HG02852 (cell line): ENCODE data around the gene RHOJ.
A peak's percentile ranks its signal among the peaks of the same experiment; 100 is the strongest.
"Not testable (repeated sequence)": the region's sequence is repeated elsewhere in the genome, so short reads cannot be mapped to it uniquely, and the experiment has no call there.

Experiments
- ATAC-seq: cut with Tn5 transposase; IDR thresholded peaks from one replicate; pipeline ENCODE4 v1.9.1; 2021; ENCODE audit warnings: mild to moderate bottlenecking, moderate library complexity; ENCODE audit not compliant: unreplicated experiment

Gene RHOJ

DNA sequence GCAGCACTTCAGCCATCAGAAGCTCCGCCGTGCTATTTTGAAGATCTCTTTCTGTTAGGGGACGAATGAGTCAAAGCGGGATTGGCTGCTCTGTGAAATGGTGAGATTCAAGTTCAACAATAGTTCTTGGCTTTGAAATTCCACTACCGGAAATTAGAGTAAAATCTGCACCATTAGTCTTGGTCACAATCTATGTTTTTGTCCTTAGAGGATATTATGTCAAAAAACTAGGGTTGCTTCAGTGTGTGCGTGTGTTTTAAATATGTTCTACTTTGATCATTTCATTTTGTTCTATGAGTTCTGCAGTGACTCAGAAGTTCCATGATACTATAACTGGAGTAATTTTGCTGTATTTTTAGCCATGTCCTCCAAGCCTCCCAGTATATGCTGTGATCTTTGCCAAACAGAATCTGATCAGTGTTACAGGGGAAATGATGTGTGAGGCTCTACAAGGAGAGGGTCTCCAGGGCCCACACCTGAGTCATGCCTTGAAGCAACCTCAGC is 91.9 kb downstream of the RHOJ start:
- ATAC-seq: peak; percentile 52

DNA sequence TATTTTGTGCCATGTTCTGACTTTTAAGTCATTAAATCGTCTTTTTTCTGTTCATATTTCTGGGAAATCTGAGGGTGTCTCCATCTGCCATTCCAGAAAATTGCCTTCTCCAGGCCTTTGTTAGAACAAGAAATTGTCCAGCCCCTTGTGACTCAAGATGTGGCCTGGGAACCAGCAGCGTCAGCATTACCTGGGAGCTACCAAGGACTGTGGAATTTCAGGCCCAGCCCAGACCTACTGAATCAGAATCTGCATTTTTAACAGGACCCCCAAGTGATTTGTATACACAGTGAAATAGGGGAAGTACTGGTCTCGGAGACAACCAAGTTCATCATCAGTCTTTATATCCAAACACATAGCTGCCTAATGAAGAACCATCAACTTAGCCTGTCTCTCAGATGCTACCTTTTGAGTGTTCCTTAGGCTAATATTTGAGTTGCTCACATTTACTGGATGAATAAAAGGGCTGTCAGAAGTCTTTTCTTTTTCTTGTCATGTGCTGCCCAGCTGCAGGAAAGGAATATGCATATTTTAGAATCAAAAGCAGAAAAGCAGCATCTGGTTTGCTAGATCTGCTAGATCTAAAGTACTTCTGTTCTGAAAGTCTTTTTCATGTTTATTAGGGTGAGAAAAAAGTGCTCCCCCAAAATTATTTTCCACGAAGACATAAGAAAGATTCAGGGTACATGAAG is 93.3 kb downstream of the RHOJ start:
- ATAC-seq: no peak

DNA sequence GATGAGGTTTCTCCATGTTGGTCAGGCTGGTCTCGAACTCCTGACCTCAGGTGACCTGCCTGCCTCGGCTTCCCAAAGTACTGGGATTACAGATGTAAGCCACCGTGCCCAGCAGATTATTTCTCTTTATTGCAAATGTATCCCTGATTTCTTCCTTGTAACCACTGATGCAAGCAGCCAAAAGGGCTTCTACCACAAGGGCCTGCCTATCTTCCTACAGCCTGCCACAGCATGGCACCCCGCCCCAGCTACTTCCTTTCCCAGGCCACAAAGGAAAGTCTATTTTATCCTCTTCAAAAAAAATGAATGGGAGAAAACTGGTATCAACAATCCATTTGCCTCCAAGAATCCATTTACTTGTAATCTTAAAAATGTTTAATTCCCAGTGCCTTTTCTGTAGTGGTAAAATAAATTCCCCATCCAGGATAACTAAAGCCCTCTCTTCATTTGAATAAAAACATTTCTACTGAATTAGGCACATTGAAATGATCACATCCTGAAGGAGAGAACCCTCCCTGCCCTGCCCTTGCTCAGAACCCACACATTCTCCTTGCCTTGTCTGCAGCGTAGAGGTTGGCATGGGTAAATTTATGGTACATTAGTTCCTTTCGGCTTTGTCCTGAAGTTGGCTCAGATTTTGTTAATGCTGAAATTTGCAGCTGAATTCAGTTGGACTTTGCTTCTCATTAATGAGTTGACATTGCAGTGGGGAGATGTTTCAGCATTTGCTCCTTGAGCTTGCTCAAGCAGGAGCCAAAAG is 95.3 kb downstream of the RHOJ start:
- no peak for ATAC-seq

DNA sequence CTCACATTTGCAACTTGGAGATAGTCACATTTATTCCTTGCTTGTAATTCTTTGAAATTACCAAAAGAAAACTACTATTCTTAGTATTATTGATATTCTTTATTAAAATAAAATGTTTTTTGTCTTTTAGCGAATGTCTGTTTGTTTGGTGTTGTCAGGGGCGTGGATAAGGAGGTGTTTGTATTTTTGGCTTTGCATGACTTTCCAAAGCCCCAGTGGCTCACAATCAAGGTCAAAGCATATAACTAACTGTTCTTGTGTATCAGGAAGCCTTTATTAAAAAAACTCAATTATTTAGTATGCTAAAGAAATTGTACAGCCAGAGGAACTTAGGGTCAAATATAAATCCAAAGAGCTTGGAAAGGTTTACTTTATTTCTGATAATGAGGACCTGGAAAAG is 96.6 kb downstream of the RHOJ start:
- ATAC-seq: no peak

- no peak for ATAC-seq
These were observed 97.8 kb downstream of the RHOJ start for GRCh38 chr14:63301891-63302534.

- ATAC-seq: not testable (repeated sequence)
These were observed 100.2 kb downstream of the RHOJ start for GRCh38 chr14:63304429-63304828.

DNA sequence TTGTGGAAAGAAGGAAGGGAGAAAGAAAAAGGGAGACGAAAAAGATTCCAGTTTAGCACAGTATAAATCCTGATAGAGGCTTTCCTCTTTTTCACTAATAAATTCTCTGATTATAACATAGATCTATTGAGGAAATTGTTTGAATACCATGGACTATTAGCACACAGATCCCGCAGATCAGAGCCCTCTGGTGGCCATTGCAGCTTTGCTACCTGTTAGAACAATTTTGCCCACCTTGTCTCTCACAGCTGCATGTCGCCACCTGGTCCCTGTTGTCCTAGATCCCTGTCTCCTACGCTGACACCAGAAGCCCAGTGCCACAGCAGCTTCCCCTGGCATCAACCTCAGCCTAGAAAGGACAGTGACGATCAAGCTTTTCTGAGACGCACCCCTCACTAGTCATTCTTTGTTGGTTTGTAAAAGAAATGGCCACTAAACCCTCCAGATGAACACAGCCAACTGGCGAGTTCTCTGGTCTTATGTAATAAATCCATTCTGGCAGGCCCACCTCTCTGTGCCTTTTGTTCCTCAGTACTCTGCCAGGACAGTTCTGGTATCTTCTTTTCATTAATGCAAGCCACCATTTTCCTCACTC is 104.6 kb downstream of the RHOJ start:
- ATAC-seq: no peak

GRCh38 chr14:63318835-63319234 is 114.6 kb downstream of the RHOJ start, which contains the start of gene GPHB5:
Gene GPHB5, minus strand, starts transcription at chr14:63318935. Its CDS starts 1,086 bp downstream, at chr14:63317849.
- ATAC-seq: no peak

DNA sequence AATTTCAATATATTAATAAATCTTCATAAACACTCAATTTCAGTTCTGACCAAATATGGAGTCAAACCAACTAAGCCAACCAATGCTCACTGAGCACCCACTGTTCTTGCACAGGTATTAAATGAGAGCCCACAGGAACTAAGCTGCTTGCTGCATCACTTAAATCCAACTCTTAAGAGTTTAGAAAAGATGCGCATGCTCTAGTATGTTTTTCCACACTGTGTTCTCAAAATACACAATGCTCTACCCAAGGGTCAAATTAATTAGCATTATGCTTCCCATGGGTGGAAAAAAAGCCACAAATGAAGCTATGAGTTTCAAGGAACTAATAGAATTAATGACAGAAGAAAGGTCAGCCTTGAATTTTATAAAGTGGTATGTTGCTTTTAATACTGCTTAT is 118.2 kb downstream of the RHOJ start:
- no peak for ATAC-seq

GRCh38 chr14:63322897-63323573 is 118.8 kb downstream of the RHOJ start:
- ATAC-seq: no peak

GRCh38 chr14:63326840-63327239 is 122.6 kb downstream of the RHOJ start:
- no peak for ATAC-seq

GRCh38 chr14:63328787-63329737 is 124.8 kb downstream of the RHOJ start:
- ATAC-seq: no peak

GRCh38 chr14:63342371-63342770 is 138.1 kb downstream of the RHOJ start:
- no peak for ATAC-seq
